Caco-2 (cell line): Measurements from ENCODE around the gene CEP85L. TPM values are rescaled to one million over a fixed set of nuclear protein-coding genes. Genes with fewer than 3 reads are reported as not detected.

ENCODE experiments used
- BruUV-seq: library from RNA; stranded (reverse); fragments of 400-500 nt; replicated peaks from 2 replicates; lab custom pipeline; 2021; lab: Mats Ljungman, UMichigan
- CTCF ChIA-PET: fragments of 300-600 bp; sonication (Branson Sonifier 250); formaldehyde crosslinking; loops from one replicate; lab custom pipeline; 2022; ENCODE audit warnings: antibody characterized with exemption; lab: Charles Lee
- POLR2A ChIA-PET: fragments of 300-600 bp; sonication (Branson Sonifier 250); formaldehyde crosslinking; loops from one replicate; lab custom pipeline; 2022; ENCODE audit warnings: antibody characterized with exemption; lab: Charles Lee
- DNase-seq, 2 experiments: peaks; one replicate each; pipeline versions ENCODE4 v3.0.0 to v3.0.0-alpha.2; 2020 to 2022
- H3K27me3 ChIP-seq: replicated peaks from 2 replicates; pipeline ENCODE4 v1.6.0; 2011; ENCODE audit warnings: low read length; ENCODE audit not compliant: control insufficient read depth, insufficient read depth
- H3K36me3 ChIP-seq: 2 replicates; pipeline ENCODE4 v1.5.1; 2011; ENCODE audit warnings: low read length; ENCODE audit not compliant: control insufficient read depth, insufficient read depth
- H3K4me1 ChIP-seq: fragments of 250-450 bp; sonication (Bioruptor Pico); 2 replicates; pipeline ENCODE4 v1.5.1; 2020; ENCODE audit warnings: mild to moderate bottlenecking
- H3K4me3 ChIP-seq: 2 replicates; pipeline ENCODE4 v1.5.1; 2011; ENCODE audit warnings: low read depth, mild to moderate bottlenecking, control low read depth, low read length
- H3K9me3 ChIP-seq: fragments of 250-450 bp; sonication (Bioruptor Pico); 2 replicates; pipeline ENCODE4 v1.5.1; 2020; ENCODE audit warnings: mild to moderate bottlenecking, moderate library complexity
- H3K27ac Mint-ChIP-seq: one replicate; pipeline ENCODE4 v1.8.0; 2022; ENCODE audit warnings: mixed read lengths; ENCODE audit not compliant: unreplicated experiment
- H3K27me3 Mint-ChIP-seq: one replicate; pipeline ENCODE4 v1.8.0; 2022; ENCODE audit warnings: mixed read lengths; ENCODE audit not compliant: insufficient read depth, unreplicated experiment
- H3K36me3 Mint-ChIP-seq: one replicate; pipeline ENCODE4 v1.8.0; 2022; ENCODE audit warnings: mild to moderate bottlenecking, mixed read lengths; ENCODE audit not compliant: insufficient read depth, unreplicated experiment
- H3K4me1 Mint-ChIP-seq: one replicate; pipeline ENCODE4 v1.8.0; 2022; ENCODE audit warnings: low read depth, mixed read lengths; ENCODE audit not compliant: unreplicated experiment
- H3K4me3 Mint-ChIP-seq: one replicate; pipeline ENCODE4 v1.8.0; 2022; ENCODE audit warnings: mild to moderate bottlenecking, moderate library complexity, mixed read lengths; ENCODE audit not compliant: unreplicated experiment
- H3K9me3 Mint-ChIP-seq: one replicate; pipeline ENCODE4 v1.8.0; 2022; ENCODE audit warnings: mixed read lengths; ENCODE audit not compliant: unreplicated experiment
- CTCF ChIP-seq, 2 experiments: fragments of 200-600 bp in 1 of 2; IDR thresholded peaks; 1 replicate in 1 of 2; 2 replicates in 1 of 2; pipeline versions ENCODE4 v1.5.1 to v1.8.0; 2011 to 2022; ENCODE audit warnings: antibody characterized with exemption in 1 of 2, control low read depth in 1 of 2, inconsistent platforms in 1 of 2, low read depth in 1 of 2, low read length in 1 of 2, mild to moderate bottlenecking in 1 of 2, moderate library complexity in 1 of 2; ENCODE audit not compliant: insufficient read depth in 1 of 2, severe bottlenecking in 1 of 2, unreplicated experiment in 1 of 2
- intact Hi-C: fragments of 100-400 bp; cut with micrococcal nuclease; formaldehyde crosslinking; loops from one replicate; pipeline ENCODE4 v1.10.0; 2022; ENCODE audit not compliant: unreplicated experiment
- total RNA-seq: library from RNA; stranded (reverse); gene quantifications from 2 replicates; pipeline ENCODE4 v1.2.3, GENCODE V29; 2022

The CEP85L gene
- total RNA-seq, 1 experiment from 2014 or later, result 0.29 TPM

GRCh38 chr6:118683881-118684872 lies 32.8 kb upstream of the CEP85L start:
- ChIA-PET POLR2A (no interaction called here), CTCF (no interaction called here)
- H3K9me3 ChIP-seq, result no peaks in the 10 kb centered on the region
- TF ChIP-seq CTCF (IDR thresholded peaks at IDR 0.05; ENCODE audit: insufficient read depth in 1 of 2, low read depth in 1 of 2, low read length in 1 of 2, severe bottlenecking in 1 of 2, unreplicated experiment in 1 of 2), result no peak
- BruUV-seq, result no TSS peak
- H3K4me1 ChIP-seq, result no peaks in the 10 kb centered on the region
- H3K4me3 Mint-ChIP-seq, result no peak overlapping the region
- no peaks in the 10 kb centered on the region for H3K36me3 Mint-ChIP-seq
- DNase-seq, result no peak
- intact Hi-C loops, result no loop called here
- H3K4me3 ChIP-seq, result no peak overlapping the region
- no peak overlapping the region for H3K27ac Mint-ChIP-seq
- no peaks in the 10 kb centered on the region for H3K27me3 Mint-ChIP-seq
- no peaks in the 10 kb centered on the region for H3K27me3 ChIP-seq
- no peaks in the 10 kb centered on the region for H3K4me1 Mint-ChIP-seq
- H3K36me3 ChIP-seq, result no peaks in the 10 kb centered on the region
- H3K9me3 Mint-ChIP-seq, result no peaks in the 10 kb centered on the region

- Mint-ChIP-seq H3K27ac (no peak overlapping the region), H3K4me3 (no peak overlapping the region), H3K4me1 (no peaks in the 10 kb centered on the region), H3K9me3 (no peaks in the 10 kb centered on the region), H3K27me3 (no peaks in the 10 kb centered on the region), H3K36me3 (no peaks in the 10 kb centered on the region)
- TF ChIP-seq CTCF (IDR thresholded peaks at IDR 0.05; ENCODE audit: insufficient read depth in 1 of 2, low read depth in 1 of 2, low read length in 1 of 2, severe bottlenecking in 1 of 2, unreplicated experiment in 1 of 2), result no peak
- H3K4me3 ChIP-seq, result no peak overlapping the region
- H3K36me3 ChIP-seq, result no peaks in the 10 kb centered on the region
- POLR2A ChIA-PET, result no interaction called here
- BruUV-seq, result no TSS peak
- no peaks in the 10 kb centered on the region for H3K4me1 ChIP-seq
- DNase-seq, result no peak
- CTCF ChIA-PET, result no interaction called here
- no peaks in the 10 kb centered on the region for H3K9me3 ChIP-seq
- no peaks in the 10 kb centered on the region for H3K27me3 ChIP-seq
- intact Hi-C loops, result no loop called here
Observed at GRCh38 chr6:118680452-118681095, 29.2 kb upstream of the CEP85L start.

- Histone ChIP-seq H3K4me3 (no peak overlapping the region), H3K27me3 (no peaks in the 10 kb centered on the region), H3K36me3 (no peaks in the 10 kb centered on the region), H3K4me1 (no peaks in the 10 kb centered on the region), H3K9me3 (no peaks in the 10 kb centered on the region)
- H3K27me3 Mint-ChIP-seq, result no peaks in the 10 kb centered on the region
- no TSS peak for BruUV-seq
- no peak for TF ChIP-seq CTCF (IDR thresholded peaks at IDR 0.05; ENCODE audit: insufficient read depth in 1 of 2, low read depth in 1 of 2, low read length in 1 of 2, severe bottlenecking in 1 of 2, unreplicated experiment in 1 of 2)
- no peaks in the 10 kb centered on the region for H3K9me3 Mint-ChIP-seq
- H3K4me1 Mint-ChIP-seq, result no peaks in the 10 kb centered on the region
- intact Hi-C loops, result no loop called here
- ChIA-PET POLR2A (no interaction called here), CTCF (no interaction called here)
- H3K36me3 Mint-ChIP-seq, result no peaks in the 10 kb centered on the region
- no peak overlapping the region for H3K4me3 Mint-ChIP-seq
- no peak for DNase-seq
- no peak overlapping the region for H3K27ac Mint-ChIP-seq
Observed at GRCh38 chr6:118679327-118679901, 28.0 kb upstream of the CEP85L start.
